ENCODE measurements around the gene LTBP1.

Gene LTBP1

DNA sequence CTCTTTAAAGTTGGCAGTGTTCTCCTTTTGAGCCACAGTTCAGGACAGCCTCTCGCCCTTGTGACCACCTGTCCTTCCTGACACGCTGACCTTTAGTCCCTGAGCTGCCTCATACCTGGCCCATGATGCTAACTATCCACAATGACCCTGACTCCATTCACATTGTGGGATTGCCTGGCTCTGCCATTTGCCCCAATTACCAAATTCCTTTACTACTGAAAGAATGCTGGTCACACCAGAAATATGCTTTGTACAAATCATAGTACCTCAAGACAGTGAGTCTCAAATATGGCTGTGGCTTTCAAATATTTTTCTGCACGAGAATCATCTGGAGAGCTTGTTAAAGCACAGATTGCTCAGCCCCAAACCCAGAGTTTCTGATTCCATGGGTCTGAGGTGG lies 54.2 kb downstream of the LTBP1 start:
- H2AFZ ChIP-seq (ENCODE audit: low read depth) = no peak overlapping the region
- no peak overlapping the region for H3K4me2 ChIP-seq
- H3K27me3 ChIP-seq (ENCODE audit: insufficient read depth, low read depth) = no peaks in the 10 kb centered on the region
- H3K4me1 ChIP-seq (ENCODE audit: low read depth, poor library complexity, severe bottlenecking) = no peaks in the 10 kb centered on the region
- H4K20me1 ChIP-seq (ENCODE audit: insufficient read depth) = no peaks in the 10 kb centered on the region
- H3K27ac ChIP-seq = no peak overlapping the region
- H3K4me3 ChIP-seq (IDR thresholded peaks at IDR 0.05; ENCODE audit: insufficient read depth, low read depth, low read length) = no peak overlapping the region
- TF ChIP-seq, protein P1, sequence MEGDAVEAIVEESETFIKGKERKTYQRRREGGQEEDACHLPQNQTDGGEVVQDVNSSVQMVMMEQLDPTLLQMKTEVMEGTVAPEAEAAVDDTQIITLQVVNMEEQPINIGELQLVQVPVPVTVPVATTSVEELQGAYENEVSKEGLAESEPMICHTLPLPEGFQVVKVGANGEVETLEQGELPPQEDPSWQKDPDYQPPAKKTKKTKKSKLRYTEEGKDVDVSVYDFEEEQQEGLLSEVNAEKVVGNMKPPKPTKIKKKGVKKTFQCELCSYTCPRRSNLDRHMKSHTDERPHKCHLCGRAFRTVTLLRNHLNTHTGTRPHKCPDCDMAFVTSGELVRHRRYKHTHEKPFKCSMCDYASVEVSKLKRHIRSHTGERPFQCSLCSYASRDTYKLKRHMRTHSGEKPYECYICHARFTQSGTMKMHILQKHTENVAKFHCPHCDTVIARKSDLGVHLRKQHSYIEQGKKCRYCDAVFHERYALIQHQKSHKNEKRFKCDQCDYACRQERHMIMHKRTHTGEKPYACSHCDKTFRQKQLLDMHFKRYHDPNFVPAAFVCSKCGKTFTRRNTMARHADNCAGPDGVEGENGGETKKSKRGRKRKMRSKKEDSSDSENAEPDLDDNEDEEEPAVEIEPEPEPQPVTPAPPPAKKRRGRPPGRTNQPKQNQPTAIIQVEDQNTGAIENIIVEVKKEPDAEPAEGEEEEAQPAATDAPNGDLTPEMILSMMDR (conservative IDR thresholded peaks at IDR 0.05; ENCODE audit: low read depth, low read length) = no peak
- no peaks in the 10 kb centered on the region for H3K36me3 ChIP-seq (ENCODE audit: insufficient read depth)
- H3K9ac ChIP-seq = no peak overlapping the region
- H3K79me2 ChIP-seq (ENCODE audit: insufficient read depth, low read depth) = no peaks in the 10 kb centered on the region

DNA sequence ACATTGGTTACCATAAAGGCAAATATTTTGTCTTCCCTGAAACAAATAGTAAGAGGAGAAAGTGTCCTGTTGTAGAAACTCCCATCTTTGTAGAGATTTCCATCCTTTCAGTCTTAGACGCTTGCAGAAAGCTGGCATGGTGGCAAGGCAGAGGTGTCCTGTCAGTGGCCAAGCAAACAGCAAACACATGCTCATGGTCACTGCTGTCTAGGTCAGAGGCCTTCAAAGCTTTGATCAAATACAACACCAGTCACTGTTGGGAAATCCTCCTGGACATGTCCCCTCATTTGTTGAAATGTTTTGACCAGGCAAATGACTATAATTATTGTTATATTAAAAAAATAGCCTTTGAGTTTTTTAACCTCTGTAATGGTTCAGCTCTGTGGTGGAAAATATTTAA lies 55.1 kb downstream of the LTBP1 start:
- H2AFZ ChIP-seq (ENCODE audit: low read depth) = no peak overlapping the region
- no peak overlapping the region for H3K27ac ChIP-seq
- no peaks in the 10 kb centered on the region for H3K36me3 ChIP-seq (ENCODE audit: insufficient read depth)
- no peak overlapping the region for H3K9ac ChIP-seq
- no peak overlapping the region for H3K4me2 ChIP-seq
- TF ChIP-seq, protein P1 (conservative IDR thresholded peaks at IDR 0.05; ENCODE audit: low read depth, low read length) = no peak
- no peak overlapping the region for H3K4me3 ChIP-seq (IDR thresholded peaks at IDR 0.05; ENCODE audit: insufficient read depth, low read depth, low read length)
- no peaks in the 10 kb centered on the region for H3K27me3 ChIP-seq (ENCODE audit: insufficient read depth, low read depth)
- no peaks in the 10 kb centered on the region for H3K4me1 ChIP-seq (ENCODE audit: low read depth, poor library complexity, severe bottlenecking)
- no peaks in the 10 kb centered on the region for H3K79me2 ChIP-seq (ENCODE audit: insufficient read depth, low read depth)
- H4K20me1 ChIP-seq (ENCODE audit: insufficient read depth) = no peaks in the 10 kb centered on the region

DNA sequence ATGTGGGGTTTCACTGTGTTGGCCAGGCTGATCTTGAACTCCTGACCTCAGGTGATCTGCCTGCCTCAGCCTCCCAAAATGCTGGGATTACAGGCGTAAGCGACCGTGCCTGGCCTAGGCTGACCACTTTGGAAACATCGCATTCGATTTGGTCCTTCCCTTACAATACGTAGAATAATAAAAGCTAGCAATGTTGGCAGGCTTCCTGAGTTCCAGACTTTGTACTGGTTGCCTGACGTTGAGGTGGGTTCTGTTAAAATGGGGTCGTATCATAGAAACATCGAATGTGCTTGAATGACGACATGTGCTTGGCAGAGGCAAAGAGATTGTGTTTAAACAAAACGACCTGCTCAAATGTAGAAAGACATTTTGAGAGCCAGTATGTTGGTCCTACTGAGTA lies 56.1 kb downstream of the LTBP1 start:
- TF ChIP-seq, protein P1 (conservative IDR thresholded peaks at IDR 0.05; ENCODE audit: low read depth, low read length) = no peak
- Histone ChIP-seq H3K4me3 (IDR thresholded peaks at IDR 0.05; ENCODE audit: insufficient read depth, low read depth, low read length) (no peak overlapping the region), H4K20me1 (ENCODE audit: insufficient read depth) (no peaks in the 10 kb centered on the region), H2AFZ (ENCODE audit: low read depth) (no peak overlapping the region), H3K36me3 (ENCODE audit: insufficient read depth) (no peaks in the 10 kb centered on the region), H3K4me2 (no peak overlapping the region), H3K27ac (no peak overlapping the region), H3K4me1 (ENCODE audit: low read depth, poor library complexity, severe bottlenecking) (no peaks in the 10 kb centered on the region), H3K9ac (no peak overlapping the region), H3K27me3 (ENCODE audit: insufficient read depth, low read depth) (no peaks in the 10 kb centered on the region), H3K79me2 (ENCODE audit: insufficient read depth, low read depth) (no peaks in the 10 kb centered on the region)

DNA sequence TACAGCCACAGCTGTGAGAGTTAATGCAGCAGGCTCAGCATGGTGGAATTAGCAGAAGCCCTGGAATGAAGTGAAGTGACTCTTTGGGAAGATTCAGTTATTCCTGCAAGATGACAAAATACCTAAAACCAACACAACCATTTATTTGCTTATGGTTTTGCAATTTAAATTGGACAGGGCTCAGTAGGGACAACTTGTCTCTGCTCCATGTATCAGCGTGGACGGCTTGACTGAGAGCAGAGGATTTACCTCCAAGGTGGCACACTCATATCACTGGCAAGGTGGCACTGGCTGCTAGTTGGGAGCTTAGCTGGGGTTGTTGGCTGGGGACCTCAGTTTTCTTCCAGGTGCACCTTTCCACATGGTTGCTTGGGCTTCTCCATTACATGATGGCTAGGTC lies 58.3 kb downstream of the LTBP1 start:
- Histone ChIP-seq H2AFZ (ENCODE audit: low read depth) (no peak overlapping the region), H3K36me3 (ENCODE audit: insufficient read depth) (no peaks in the 10 kb centered on the region), H3K4me1 (ENCODE audit: low read depth, poor library complexity, severe bottlenecking) (no peaks in the 10 kb centered on the region), H3K9ac (no peak overlapping the region), H3K27ac (no peak overlapping the region), H3K4me2 (no peak overlapping the region), H3K4me3 (IDR thresholded peaks at IDR 0.05; ENCODE audit: insufficient read depth, low read depth, low read length) (no peak overlapping the region), H3K27me3 (ENCODE audit: insufficient read depth, low read depth) (no peaks in the 10 kb centered on the region), H4K20me1 (ENCODE audit: insufficient read depth) (no peaks in the 10 kb centered on the region), H3K79me2 (ENCODE audit: insufficient read depth, low read depth) (no peaks in the 10 kb centered on the region)
- TF ChIP-seq, protein P1 (conservative IDR thresholded peaks at IDR 0.05; ENCODE audit: low read depth, low read length) = no peak

DNA sequence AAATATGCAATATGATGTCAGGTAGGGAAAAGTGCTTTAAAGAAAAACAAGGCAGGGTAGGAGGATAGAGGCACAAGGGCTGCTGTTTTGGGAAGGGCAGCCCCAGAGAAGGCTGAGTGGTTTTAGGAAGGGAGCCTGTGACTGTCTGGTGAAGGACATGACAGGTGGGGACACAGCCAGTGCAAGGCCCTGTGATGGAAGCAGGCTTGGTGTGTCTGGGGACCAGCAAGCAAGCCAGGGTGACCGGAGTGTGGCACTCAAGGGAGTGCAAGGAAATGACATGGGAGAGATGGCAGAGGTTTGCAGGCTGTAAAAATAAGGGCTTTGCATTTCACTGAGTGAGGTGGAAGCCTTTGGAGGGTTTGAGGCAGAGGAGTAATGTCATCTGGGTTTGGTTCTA lies 62.0 kb downstream of the LTBP1 start:
- Histone ChIP-seq H3K27ac (no peak overlapping the region), H3K4me1 (ENCODE audit: low read depth, poor library complexity, severe bottlenecking) (no peaks in the 10 kb centered on the region), H3K36me3 (ENCODE audit: insufficient read depth) (no peaks in the 10 kb centered on the region), H3K79me2 (ENCODE audit: insufficient read depth, low read depth) (no peaks in the 10 kb centered on the region), H3K9ac (no peak overlapping the region), H4K20me1 (ENCODE audit: insufficient read depth) (no peaks in the 10 kb centered on the region), H3K4me3 (IDR thresholded peaks at IDR 0.05; ENCODE audit: insufficient read depth, low read depth, low read length) (no peak overlapping the region), H3K4me2 (no peak overlapping the region), H3K27me3 (ENCODE audit: insufficient read depth, low read depth) (no peaks in the 10 kb centered on the region), H2AFZ (ENCODE audit: low read depth) (no peak overlapping the region)
- TF ChIP-seq, protein P1 (conservative IDR thresholded peaks at IDR 0.05; ENCODE audit: low read depth, low read length) = no peak

Data from KMS-11 (cell line).